ENCODE results near the gene AUNIP.

GRCh38 chr1:25877155-25877554 is 17.9 kb upstream of the AUNIP start:
- no peak for TF ChIP-seq EZH2 (IDR thresholded peaks at IDR 0.05; ENCODE audit: borderline replicate concordance, low read depth, low read length, severe bottlenecking)
- TF ChIP-seq CTCF (IDR thresholded peaks at IDR 0.05; ENCODE audit: borderline replicate concordance, extremely low read depth, low read length, poor library complexity, severe bottlenecking), result no peak
